Subcutaneous adipose tissue (tissue), 4 donors: ENCODE results near the gene PXT1. TPM values are rescaled to one million over a fixed set of nuclear protein-coding genes. Genes with fewer than 3 reads are reported as not detected.

Experiments used
- CTCF ChIP-seq: fragments of 450-650 bp; IDR thresholded peaks from one replicate; pipeline ENCODE4 v1.5.1; 2016; ENCODE audit warnings: low read depth, mild to moderate bottlenecking, control low read depth, antibody characterized with exemption, moderate library complexity
- total RNA-seq, 4 donors: library from RNA; depleted of rRNA; stranded (reverse); fragments of >200 nt; gene quantifications; one replicate each; pipeline ENCODE4 v1.1.0, GENCODE V29; 2016

Gene PXT1
- total RNA-seq, 4 donors from 2014 or later, result not detected

DNA sequence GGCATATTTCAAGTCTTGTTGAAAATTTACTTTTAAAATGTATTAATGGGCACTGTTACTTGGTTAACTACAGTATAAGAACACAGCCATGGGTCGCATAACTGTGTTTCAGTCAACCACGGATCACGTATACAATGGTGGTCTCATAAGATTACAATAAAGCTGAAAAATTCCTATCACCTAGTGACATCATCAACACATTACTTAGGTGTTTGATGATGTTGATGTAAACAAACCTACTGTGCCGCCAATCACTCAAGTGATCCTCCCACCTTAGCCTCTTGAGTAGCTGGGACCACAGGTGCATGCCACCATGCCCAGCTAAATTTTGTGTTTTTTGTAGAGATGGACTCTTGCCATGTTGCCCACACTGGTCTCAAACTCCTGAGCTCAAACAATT is 38.5 kb downstream of the PXT1 start:
- no peak for TF ChIP-seq CTCF

DNA sequence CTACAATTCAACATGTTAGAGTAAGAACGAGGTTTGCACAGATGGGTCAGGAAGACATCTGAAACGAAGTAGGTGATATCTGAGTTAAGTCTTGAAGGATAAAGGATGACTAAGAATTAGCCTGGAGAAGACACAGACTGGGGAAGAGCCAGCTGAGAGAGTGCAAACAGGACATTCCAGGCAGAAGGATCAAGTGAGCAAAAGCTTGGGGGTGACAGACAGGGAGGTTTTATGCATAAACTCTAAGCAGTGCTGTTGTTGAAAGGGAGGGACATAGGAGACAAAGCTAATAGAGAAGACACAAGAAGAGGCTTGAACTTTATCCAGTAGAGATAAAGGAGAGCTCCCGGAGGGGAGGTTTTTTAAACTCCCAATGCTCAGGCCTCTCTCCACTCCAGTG is 40.2 kb downstream of the PXT1 start:
- TF ChIP-seq CTCF, result no peak

DNA sequence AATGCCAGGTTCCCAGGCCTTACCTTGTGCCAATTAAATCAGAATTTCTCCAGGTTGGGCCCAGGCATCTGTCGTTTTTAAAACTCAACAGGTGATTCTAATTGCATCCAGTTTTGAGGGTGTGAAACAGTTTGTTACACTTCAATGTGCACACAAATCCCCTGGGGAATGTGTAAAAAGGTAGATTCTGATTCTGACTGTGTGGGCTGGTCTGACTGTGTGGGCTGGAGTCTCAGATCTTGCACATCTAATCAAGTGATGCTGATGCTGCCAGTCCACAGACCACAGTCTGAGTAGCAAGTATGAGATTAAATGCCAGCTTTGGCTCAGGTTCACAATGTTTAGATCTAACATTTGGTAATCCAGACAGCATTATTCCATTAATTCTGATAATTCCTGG is 42.7 kb downstream of the PXT1 start:
- TF ChIP-seq CTCF, result no peak

- no peak for TF ChIP-seq CTCF
Observed at GRCh38 chr6:36392621-36393020, 50.0 kb downstream of the PXT1 start.

DNA sequence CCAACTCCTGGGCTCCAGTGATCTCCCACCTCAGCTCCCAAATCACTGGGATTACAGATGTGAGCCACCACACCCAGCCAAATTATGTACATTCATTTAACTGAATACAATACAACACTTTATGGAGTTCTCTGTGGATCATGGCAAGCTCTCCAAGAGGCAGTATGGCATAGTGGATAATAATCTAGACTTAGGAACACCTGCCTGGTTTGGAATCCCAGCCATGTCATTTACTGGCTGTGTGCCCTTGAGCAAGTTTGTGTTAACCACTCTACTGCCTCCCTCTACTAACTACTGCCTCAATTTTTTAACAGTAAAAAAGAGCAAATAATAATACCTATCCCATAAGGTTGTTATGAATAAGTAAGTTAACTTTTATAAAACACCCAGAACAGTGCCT is 53.3 kb downstream of the PXT1 start:
- no peak for TF ChIP-seq CTCF

DNA sequence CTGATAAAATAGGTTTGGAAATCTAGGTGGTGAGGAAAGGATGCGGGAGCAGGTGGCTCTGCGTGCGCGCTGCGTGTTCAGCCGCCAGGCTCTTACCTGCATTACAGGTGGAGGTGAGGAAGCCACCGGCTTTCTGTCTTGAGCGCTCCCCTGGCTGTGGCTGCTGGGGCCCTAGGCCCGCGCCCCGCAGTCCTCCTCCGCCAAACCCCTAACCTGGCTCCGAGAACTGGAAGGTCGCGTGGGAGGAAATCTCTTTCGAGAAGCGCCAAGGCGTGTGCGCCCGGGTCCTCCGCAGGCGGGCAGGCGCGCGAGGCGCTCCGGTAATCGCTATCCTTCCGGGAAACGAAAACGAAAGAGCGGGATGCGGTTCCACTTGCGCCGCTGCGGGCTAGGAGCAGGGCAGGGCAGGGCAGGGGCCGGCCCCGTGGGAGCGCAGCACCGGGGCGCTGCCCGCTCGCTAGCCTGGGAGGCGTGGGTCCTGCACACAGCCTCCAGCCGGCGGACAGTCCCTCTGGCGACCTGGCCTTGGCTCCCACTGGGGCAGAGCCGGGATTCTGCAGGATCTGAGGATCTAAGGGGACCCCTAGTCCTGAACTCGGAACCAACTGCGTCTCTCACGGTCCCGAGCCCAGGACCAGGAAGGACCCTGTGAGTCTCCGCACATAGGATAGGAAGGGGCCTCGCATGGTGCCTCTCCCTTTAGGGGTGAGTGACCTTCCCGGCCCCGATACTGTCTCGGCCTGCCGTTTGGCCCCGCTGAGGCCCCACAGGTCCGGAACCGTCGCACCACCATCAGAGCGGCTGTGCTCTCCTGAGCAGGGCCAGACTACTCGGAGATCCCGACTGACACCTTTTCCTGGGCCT is 55.0 kb downstream of the PXT1 start, which contains the start of gene ETV7:
TSS of gene ETV7 (minus strand) at position 230 of the 864 bp plus-strand sequence. CDS start at position 102, 128 bp downstream.
- no peak for TF ChIP-seq CTCF

GRCh38 chr6:36386495-36387439 is 55.9 kb downstream of the PXT1 start:
- TF ChIP-seq CTCF, result no peak
